ENCODE results near the gene DTD1.

DTD1 gene

DNA sequence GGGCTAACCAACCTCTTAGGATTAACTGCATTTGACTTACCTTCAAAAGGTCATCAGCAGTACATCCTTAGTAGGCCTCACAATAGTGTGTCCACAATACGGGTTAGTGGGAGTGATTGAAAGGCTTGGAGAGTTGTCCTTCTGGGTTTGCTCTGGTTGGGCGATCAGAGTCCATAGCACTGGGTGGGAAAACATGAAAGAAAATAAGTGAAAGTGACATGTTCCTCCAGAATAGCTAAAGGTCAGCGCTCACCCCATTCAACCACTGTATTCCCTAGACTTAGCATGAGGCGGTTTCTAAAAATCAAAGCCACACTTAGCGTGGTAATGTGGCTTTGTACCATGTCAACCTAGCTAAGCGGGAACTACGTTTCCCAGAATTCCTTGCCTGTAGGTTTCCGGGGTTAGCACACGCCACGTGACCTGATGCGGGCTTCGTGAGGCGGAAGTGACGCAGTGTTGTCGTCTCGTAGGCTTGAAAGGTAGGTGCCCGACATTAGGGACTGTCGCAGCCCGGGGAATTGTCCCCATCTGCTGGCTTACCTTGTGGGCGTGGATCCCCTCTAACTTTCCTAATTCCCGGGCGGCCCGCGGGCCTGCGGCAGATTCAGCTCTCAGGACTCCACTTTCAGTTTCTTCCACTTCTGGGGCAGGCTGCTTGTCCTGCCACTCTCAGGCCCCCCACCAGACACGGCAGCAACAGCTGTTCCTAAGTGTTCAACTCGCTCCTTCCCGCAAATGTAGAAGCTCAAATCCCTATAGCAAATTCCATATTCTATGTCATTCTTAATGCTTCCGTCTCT lies 206.0 kb downstream of the DTD1 start:
- Histone ChIP-seq H3K36me3 (ENCODE audit: control insufficient read depth, insufficient read depth, low read length) (no peaks in the 10 kb centered on the region), H3K9me3 (ENCODE audit: control insufficient read depth, low read length) (no peaks in the 10 kb centered on the region), H3K4me1 (ENCODE audit: control insufficient read depth, insufficient read depth, low read length, poor library complexity, severe bottlenecking) (peaks cover 7% of the 10 kb centered on the region), H3K27ac (ENCODE audit: insufficient read depth, low read length, poor library complexity, severe bottlenecking) (peak overlapping the region; percentile 85), H3K4me3 (ENCODE audit: insufficient read depth, low read depth, low read length, poor library complexity, severe bottlenecking) (peak overlapping the region; percentile 67), H3K27me3 (replicated peaks; ENCODE audit: control insufficient read depth, insufficient read depth, low read length, poor library complexity, severe bottlenecking) (no peaks in the 10 kb centered on the region)
- peak; percentile 79 to 87 (median 80) for DNase-seq

DNA sequence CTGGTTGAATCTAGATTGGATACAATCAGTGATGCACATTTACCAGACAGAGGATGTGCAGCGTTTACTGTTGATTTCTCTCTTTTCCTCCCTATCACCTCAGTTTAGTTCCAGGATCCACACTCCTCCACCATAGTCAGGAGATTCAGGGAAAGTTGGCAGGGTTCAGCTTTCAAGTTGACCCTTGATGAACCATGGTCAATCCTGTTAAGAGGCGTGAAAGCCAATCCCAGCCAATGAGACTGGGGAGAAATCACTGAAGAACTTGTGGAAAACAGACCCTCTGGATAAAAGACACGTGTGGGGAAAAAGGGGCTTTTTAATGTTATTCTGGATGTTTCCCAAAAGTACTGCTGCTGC lies 206.6 kb downstream of the DTD1 start:
- no peak for DNase-seq
- Histone ChIP-seq H3K36me3 (ENCODE audit: control insufficient read depth, insufficient read depth, low read length) (no peaks in the 10 kb centered on the region), H3K9me3 (ENCODE audit: control insufficient read depth, low read length) (no peaks in the 10 kb centered on the region), H3K27ac (ENCODE audit: insufficient read depth, low read length, poor library complexity, severe bottlenecking) (peak overlapping the region; percentile 85), H3K27me3 (replicated peaks; ENCODE audit: control insufficient read depth, insufficient read depth, low read length, poor library complexity, severe bottlenecking) (no peaks in the 10 kb centered on the region), H3K4me1 (ENCODE audit: control insufficient read depth, insufficient read depth, low read length, poor library complexity, severe bottlenecking) (peaks cover 7% of the 10 kb centered on the region), H3K4me3 (ENCODE audit: insufficient read depth, low read depth, low read length, poor library complexity, severe bottlenecking) (peak overlapping the region; percentile 67)

DNA sequence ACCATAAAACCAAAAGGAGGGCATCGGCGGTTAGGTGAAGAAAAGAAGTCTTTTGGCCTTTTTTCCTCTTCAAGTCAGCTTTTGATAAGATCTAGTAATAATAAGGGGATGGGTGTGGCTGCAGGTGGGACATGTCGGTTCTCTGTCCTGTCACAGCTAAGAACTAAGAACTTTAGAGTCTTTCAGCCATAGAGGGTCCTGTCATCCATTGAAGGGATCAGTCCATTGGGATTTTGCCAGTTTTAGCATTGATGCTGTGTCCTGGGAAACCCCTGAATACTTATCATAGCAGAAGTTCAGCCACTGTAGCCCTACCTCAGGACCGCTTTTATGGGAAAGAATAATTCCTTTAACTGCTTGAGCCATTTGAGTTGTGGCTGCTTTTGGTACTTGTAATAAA lies 207.5 kb downstream of the DTD1 start:
- no peak overlapping the region for H3K4me3 ChIP-seq (ENCODE audit: insufficient read depth, low read depth, low read length, poor library complexity, severe bottlenecking)

DNA sequence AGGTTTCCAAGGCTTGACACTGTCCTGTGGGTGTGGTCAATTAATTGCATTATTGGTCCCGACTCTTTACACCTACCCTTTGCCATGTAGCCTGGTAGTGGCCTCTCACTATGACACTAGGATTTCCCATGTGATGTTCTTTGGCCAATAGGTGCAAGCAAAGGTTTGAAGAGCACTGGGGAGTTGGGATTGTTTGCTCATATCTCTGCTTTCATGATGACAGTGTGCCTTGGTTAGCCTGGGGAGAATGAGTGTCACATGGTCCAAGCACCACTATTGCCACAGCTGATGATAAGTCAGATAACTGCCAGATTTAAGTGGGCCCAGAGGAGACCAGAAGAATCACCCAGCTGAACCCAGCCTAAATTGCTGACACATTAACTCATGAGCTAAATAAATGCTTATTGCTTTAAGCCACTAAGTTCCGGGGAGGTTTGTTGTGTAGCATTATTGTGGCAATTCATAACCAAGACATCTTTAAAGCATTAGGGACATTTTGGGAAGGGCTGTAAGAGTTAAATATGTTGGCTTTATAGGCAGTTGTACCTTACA lies 208.5 kb downstream of the DTD1 start:
- Histone ChIP-seq H3K27me3 (replicated peaks; ENCODE audit: control insufficient read depth, insufficient read depth, low read length, poor library complexity, severe bottlenecking) (no peaks in the 10 kb centered on the region), H3K4me3 (ENCODE audit: insufficient read depth, low read depth, low read length, poor library complexity, severe bottlenecking) (no peak overlapping the region)

More for the DNA sequence above, 207.5 kb downstream of the DTD1 start:
- no peaks in the 10 kb centered on the region for H3K36me3 ChIP-seq (ENCODE audit: control insufficient read depth, insufficient read depth, low read length)
- peaks cover 7% of the 10 kb centered on the region for H3K4me1 ChIP-seq (ENCODE audit: control insufficient read depth, insufficient read depth, low read length, poor library complexity, severe bottlenecking)
- H3K9me3 ChIP-seq (ENCODE audit: control insufficient read depth, low read length), result no peaks in the 10 kb centered on the region
- H3K27ac ChIP-seq (ENCODE audit: insufficient read depth, low read length, poor library complexity, severe bottlenecking), result no peak overlapping the region
- DNase-seq, result no peak
- no peaks in the 10 kb centered on the region for H3K27me3 ChIP-seq (replicated peaks; ENCODE audit: control insufficient read depth, insufficient read depth, low read length, poor library complexity, severe bottlenecking)

DNA sequence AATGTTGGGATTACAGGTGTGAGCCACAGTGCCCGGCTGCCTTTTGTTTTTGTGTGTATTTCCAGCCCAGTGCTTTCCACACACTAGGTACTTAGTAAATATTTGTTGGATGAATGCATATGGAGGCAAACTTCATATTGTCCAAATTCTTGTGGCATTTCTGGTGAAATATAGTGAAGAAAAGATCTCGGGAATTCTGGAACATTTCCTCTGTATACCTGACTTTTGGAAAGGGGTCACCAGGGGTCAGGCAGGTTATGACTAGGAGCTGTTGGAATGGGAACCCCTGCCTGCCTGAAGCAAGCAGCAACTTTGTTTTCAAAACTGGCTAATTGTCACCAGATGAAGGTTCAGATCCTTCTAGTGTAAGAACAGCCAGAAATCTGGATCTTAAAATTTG lies 213.7 kb downstream of the DTD1 start:
- no peak overlapping the region for H3K4me3 ChIP-seq (ENCODE audit: insufficient read depth, low read depth, low read length, poor library complexity, severe bottlenecking)
- H3K4me1 ChIP-seq (ENCODE audit: control insufficient read depth, insufficient read depth, low read length, poor library complexity, severe bottlenecking), result no peaks in the 10 kb centered on the region
- H3K9me3 ChIP-seq (ENCODE audit: control insufficient read depth, low read length), result no peaks in the 10 kb centered on the region
- H3K27ac ChIP-seq (ENCODE audit: insufficient read depth, low read length, poor library complexity, severe bottlenecking), result no peak overlapping the region
- DNase-seq, result no peak
- no peaks in the 10 kb centered on the region for H3K27me3 ChIP-seq (replicated peaks; ENCODE audit: control insufficient read depth, insufficient read depth, low read length, poor library complexity, severe bottlenecking)
- no peaks in the 10 kb centered on the region for H3K36me3 ChIP-seq (ENCODE audit: control insufficient read depth, insufficient read depth, low read length)

More for the DNA sequence above, 208.5 kb downstream of the DTD1 start:
- Histone ChIP-seq H3K27ac (ENCODE audit: insufficient read depth, low read length, poor library complexity, severe bottlenecking) (no peak overlapping the region), H3K36me3 (ENCODE audit: control insufficient read depth, insufficient read depth, low read length) (no peaks in the 10 kb centered on the region), H3K9me3 (ENCODE audit: control insufficient read depth, low read length) (no peaks in the 10 kb centered on the region), H3K4me1 (ENCODE audit: control insufficient read depth, insufficient read depth, low read length, poor library complexity, severe bottlenecking) (peaks cover 7% of the 10 kb centered on the region)
- no peak for DNase-seq

DNA sequence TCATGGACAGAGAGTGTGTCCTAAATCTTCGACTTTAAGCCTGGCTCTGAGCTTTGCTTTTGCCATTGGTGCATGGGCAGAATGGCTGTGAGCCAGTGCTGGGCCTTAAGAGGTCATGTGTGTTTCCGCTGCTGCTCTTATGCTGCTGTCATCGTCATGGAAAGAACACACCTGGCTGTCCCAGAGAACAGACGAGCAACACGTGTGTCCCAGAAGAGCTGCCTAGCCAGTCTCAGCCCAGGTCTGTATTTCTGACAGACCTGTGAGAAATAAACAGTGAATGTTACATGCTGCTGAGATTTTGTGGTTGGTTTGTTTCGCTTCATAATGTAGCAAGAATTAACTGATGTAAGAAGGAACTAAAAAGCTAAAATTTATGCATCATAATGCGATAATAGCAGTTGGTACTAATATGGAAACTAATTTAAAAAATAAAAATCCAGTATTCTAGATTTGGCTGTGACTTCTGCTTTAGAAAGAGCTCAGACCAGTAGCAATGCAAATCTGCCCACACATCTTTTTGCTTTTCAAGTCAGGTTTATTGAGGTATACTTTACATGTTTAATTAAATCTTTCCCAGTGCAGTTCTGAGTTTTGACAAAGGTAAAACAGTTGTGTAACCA lies 214.3 kb downstream of the DTD1 start:
- H3K4me1 ChIP-seq (ENCODE audit: control insufficient read depth, insufficient read depth, low read length, poor library complexity, severe bottlenecking), result no peaks in the 10 kb centered on the region
- no peaks in the 10 kb centered on the region for H3K36me3 ChIP-seq (ENCODE audit: control insufficient read depth, insufficient read depth, low read length)
- no peak for DNase-seq
- no peak overlapping the region for H3K4me3 ChIP-seq (ENCODE audit: insufficient read depth, low read depth, low read length, poor library complexity, severe bottlenecking)
- no peak overlapping the region for H3K27ac ChIP-seq (ENCODE audit: insufficient read depth, low read length, poor library complexity, severe bottlenecking)
- no peaks in the 10 kb centered on the region for H3K9me3 ChIP-seq (ENCODE audit: control insufficient read depth, low read length)
- no peaks in the 10 kb centered on the region for H3K27me3 ChIP-seq (replicated peaks; ENCODE audit: control insufficient read depth, insufficient read depth, low read length, poor library complexity, severe bottlenecking)

DNA sequence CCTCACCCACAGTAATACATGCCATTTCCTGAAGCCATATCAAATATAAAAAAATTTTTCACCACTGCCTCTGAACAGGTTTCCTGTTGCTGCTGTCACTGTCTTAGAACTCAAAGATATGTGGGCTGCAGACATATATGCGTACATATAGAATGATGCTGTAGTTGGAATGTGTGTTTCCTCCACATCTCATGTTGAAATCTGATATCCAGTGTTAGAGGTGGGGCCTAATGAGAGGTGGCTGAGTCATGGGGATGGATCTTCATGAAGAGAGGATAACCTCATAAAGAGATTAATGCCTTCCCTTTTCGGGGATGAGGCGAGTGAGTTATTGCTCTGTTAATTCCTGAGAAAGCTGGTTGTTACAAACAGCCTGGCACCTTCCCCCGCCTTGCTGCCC lies 218.0 kb downstream of the DTD1 start:
- Histone ChIP-seq H3K4me3 (ENCODE audit: insufficient read depth, low read depth, low read length, poor library complexity, severe bottlenecking) (no peak overlapping the region), H3K27ac (ENCODE audit: insufficient read depth, low read length, poor library complexity, severe bottlenecking) (no peak overlapping the region), H3K9me3 (ENCODE audit: control insufficient read depth, low read length) (no peaks in the 10 kb centered on the region), H3K36me3 (ENCODE audit: control insufficient read depth, insufficient read depth, low read length) (no peaks in the 10 kb centered on the region), H3K4me1 (ENCODE audit: control insufficient read depth, insufficient read depth, low read length, poor library complexity, severe bottlenecking) (no peaks in the 10 kb centered on the region), H3K27me3 (replicated peaks; ENCODE audit: control insufficient read depth, insufficient read depth, low read length, poor library complexity, severe bottlenecking) (no peaks in the 10 kb centered on the region)
- no peak for DNase-seq

DNA sequence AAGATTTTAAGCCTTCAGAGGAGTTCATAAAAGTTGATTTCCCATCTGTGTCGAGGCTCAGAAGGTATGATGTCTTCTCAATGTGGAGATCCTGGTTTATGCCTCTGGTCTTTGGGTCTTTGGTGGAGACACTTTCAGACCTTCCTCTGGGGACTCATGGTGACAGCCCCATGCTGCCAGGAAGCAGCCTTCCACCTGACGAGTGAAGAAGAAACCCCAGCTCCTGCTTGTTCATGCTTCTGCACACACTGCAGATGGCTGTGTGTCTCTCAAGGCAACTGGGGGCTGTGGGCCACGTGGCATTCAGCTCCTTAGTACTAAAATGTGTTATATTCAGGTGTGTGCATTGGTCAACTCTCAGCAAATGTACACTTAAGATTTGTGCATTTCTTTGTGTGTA lies 220.9 kb downstream of the DTD1 start:
- Histone ChIP-seq H3K27ac (ENCODE audit: insufficient read depth, low read length, poor library complexity, severe bottlenecking) (no peak overlapping the region), H3K27me3 (replicated peaks; ENCODE audit: control insufficient read depth, insufficient read depth, low read length, poor library complexity, severe bottlenecking) (no peaks in the 10 kb centered on the region), H3K9me3 (ENCODE audit: control insufficient read depth, low read length) (no peaks in the 10 kb centered on the region), H3K4me3 (ENCODE audit: insufficient read depth, low read depth, low read length, poor library complexity, severe bottlenecking) (no peak overlapping the region), H3K4me1 (ENCODE audit: control insufficient read depth, insufficient read depth, low read length, poor library complexity, severe bottlenecking) (no peaks in the 10 kb centered on the region), H3K36me3 (ENCODE audit: control insufficient read depth, insufficient read depth, low read length) (no peaks in the 10 kb centered on the region)
- DNase-seq, result no peak

DNA sequence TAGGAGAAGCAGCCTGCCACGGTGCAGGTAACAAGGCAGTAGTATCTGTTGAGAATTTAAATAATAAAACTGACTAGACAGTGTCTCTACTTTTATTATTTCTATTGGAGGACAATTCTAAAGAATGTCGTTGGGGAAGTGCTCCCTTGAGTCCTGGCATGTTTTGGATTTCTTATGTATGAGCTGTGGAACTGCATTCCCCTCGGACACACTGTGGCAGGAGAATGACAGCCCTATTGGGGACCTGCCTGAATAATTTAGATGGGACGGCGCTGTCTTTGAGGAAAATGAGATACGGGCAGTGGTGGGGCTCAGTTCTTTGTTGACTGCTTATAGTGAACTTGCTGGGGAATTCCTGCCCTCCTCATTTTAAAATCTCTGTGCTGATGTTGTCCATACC lies 223.3 kb downstream of the DTD1 start:
- H3K9me3 ChIP-seq (ENCODE audit: control insufficient read depth, low read length), result no peaks in the 10 kb centered on the region
- no peak overlapping the region for H3K4me3 ChIP-seq (ENCODE audit: insufficient read depth, low read depth, low read length, poor library complexity, severe bottlenecking)
- H3K36me3 ChIP-seq (ENCODE audit: control insufficient read depth, insufficient read depth, low read length), result no peaks in the 10 kb centered on the region
- H3K27me3 ChIP-seq (replicated peaks; ENCODE audit: control insufficient read depth, insufficient read depth, low read length, poor library complexity, severe bottlenecking), result no peaks in the 10 kb centered on the region
- H3K4me1 ChIP-seq (ENCODE audit: control insufficient read depth, insufficient read depth, low read length, poor library complexity, severe bottlenecking), result no peaks in the 10 kb centered on the region
- DNase-seq, result no peak
- no peak overlapping the region for H3K27ac ChIP-seq (ENCODE audit: insufficient read depth, low read length, poor library complexity, severe bottlenecking)

DNA sequence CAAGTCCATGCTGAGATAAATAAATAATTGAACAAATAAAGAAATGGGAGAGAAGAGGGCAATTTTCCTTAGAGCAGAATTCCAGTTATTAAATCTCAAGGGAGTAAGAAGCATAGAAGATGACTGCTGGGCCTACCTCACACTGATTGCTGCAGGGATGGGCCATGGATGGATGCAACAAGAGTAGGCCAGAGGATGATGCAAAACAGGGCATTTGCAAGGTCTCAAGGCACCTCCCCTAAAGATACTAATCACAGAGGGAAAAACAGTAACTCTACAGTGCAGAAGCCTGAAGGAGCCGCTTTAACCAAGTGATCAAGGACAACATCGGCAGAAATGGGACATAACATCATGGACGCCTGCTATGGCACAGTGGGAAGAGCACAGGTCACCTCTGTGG lies 224.1 kb downstream of the DTD1 start:
- DNase-seq, result no peak
- Histone ChIP-seq H3K27me3 (replicated peaks; ENCODE audit: control insufficient read depth, insufficient read depth, low read length, poor library complexity, severe bottlenecking) (no peaks in the 10 kb centered on the region), H3K27ac (ENCODE audit: insufficient read depth, low read length, poor library complexity, severe bottlenecking) (no peak overlapping the region), H3K9me3 (ENCODE audit: control insufficient read depth, low read length) (no peaks in the 10 kb centered on the region), H3K4me3 (ENCODE audit: insufficient read depth, low read depth, low read length, poor library complexity, severe bottlenecking) (no peak overlapping the region), H3K4me1 (ENCODE audit: control insufficient read depth, insufficient read depth, low read length, poor library complexity, severe bottlenecking) (no peaks in the 10 kb centered on the region), H3K36me3 (ENCODE audit: control insufficient read depth, insufficient read depth, low read length) (no peaks in the 10 kb centered on the region)
